Esophagus muscularis mucosa (tissue), 3 donors: ENCODE data around the gene UBE2R2.

Source experiments
- POLR2AphosphoS5 ChIP-seq, 2 donors: sonication (generic); formaldehyde crosslinking; IDR thresholded peaks; one replicate each; pipeline ENCODE4 v1.6.1; 2017; ENCODE audit warnings: antibody characterized with exemption in 2 of 2
- TF ChIP-seq, protein P1 (sequence below), 3 experiments: fragments of 200-600 bp in 2 of 3; fragments of 450-650 bp in 1 of 3; sonication (generic) in 2 of 3; IDR thresholded peaks; one replicate each; pipeline ENCODE4 v1.5.1; 2017 to 2019; ENCODE audit warnings: antibody characterized with exemption in 3 of 3, mild to moderate bottlenecking in 2 of 3, moderate library complexity in 1 of 3

DNA sequence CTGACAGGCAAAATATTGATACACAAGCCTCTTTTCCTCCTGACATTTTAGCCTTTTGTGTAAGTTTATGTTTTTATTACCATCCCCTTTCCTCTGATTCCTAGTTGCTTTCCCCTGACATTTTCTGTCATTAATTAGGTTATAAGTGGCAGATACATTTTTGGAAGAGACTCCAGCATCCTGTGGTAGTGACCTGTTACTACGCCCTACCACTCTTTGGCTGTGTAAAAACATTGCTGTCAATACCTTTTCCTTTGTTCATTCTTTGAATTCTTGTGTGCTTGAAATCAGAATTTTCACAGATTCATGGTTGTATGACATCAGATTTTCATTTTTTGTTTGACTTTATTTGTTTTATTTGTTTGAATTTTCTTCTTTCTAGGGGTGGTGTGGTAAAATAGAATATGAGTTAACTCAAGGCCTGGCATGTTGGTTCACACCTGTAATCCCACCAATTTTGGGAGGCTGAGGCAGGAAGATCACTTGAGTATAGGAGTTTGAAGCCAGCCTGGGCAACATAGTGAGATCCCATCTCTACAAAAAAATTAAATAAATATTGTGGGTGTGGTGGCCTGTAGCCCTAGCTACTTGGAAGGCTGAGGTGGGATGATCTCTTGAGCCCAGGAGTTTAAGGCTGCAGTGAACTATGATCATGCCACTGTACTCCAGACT, 43.4 kb downstream of the UBE2R2 start:
- TF ChIP-seq, protein P1, sequence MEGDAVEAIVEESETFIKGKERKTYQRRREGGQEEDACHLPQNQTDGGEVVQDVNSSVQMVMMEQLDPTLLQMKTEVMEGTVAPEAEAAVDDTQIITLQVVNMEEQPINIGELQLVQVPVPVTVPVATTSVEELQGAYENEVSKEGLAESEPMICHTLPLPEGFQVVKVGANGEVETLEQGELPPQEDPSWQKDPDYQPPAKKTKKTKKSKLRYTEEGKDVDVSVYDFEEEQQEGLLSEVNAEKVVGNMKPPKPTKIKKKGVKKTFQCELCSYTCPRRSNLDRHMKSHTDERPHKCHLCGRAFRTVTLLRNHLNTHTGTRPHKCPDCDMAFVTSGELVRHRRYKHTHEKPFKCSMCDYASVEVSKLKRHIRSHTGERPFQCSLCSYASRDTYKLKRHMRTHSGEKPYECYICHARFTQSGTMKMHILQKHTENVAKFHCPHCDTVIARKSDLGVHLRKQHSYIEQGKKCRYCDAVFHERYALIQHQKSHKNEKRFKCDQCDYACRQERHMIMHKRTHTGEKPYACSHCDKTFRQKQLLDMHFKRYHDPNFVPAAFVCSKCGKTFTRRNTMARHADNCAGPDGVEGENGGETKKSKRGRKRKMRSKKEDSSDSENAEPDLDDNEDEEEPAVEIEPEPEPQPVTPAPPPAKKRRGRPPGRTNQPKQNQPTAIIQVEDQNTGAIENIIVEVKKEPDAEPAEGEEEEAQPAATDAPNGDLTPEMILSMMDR (IDR thresholded peaks at IDR 0.05) = peak in 1 of 3 experiments; percentile 17
- TF ChIP-seq POLR2AphosphoS5 (IDR thresholded peaks at IDR 0.05) = no peak
